HG03342 (cell line): ENCODE data around the gene SPAAR.
"Not testable (repeated sequence)": the region's sequence is repeated elsewhere in the genome, so short reads cannot be mapped to it uniquely, and the experiment has no call there.

Experiments used
- ATAC-seq: cut with Tn5 transposase; IDR thresholded peaks from one replicate; pipeline ENCODE4 v1.9.1; 2021; ENCODE audit warnings: mild to moderate bottlenecking, moderate library complexity; ENCODE audit not compliant: unreplicated experiment

Gene SPAAR

GRCh38 chr9:35920051-35920620, 10.8 kb downstream of the SPAAR start:
- no peak for ATAC-seq

GRCh38 chr9:35923598-35923926, 14.3 kb downstream of the SPAAR start:
- ATAC-seq, result no peak

GRCh38 chr9:35923927-35924763, 14.9 kb downstream of the SPAAR start:
- no peak for ATAC-seq

GRCh38 chr9:35928591-35929452, 19.5 kb downstream of the SPAAR start:
- ATAC-seq, result no peak

DNA sequence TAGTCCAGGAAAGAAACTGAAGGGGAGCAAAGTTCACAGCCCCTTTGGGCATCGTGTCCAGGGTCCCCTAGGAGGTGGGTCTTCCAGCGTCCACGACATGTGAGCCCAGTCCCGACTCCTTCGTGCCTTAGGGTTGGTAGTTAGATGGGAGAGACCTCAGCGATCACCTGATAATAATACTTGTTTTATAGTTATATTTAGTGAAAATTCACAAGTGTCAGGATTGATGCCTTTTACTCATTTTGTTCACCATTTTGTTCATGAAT, 20.1 kb downstream of the SPAAR start:
- no peak for ATAC-seq

- ATAC-seq, result no peak
Measured at GRCh38 chr9:35930521-35930920, 21.2 kb downstream of the SPAAR start.

DNA sequence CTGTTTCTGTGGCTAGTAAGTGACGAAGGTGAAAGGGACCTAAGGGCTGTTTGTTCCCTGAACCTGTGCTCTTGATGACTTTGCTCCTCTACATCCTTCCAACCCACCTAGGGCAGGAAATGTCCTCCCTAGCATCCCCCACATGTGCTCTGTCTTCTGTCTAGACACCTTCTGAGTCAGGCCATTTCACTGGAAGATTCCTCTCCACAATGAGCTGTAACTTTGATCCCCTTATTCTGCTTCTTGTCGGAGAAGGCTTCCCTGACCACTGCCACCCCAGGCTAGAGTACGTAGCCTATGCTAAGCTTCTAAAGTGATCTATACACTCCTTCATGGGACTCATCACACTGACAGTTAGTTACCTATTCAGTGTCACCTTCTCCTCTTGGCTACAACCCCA, 21.7 kb downstream of the SPAAR start:
- no peak for ATAC-seq

DNA sequence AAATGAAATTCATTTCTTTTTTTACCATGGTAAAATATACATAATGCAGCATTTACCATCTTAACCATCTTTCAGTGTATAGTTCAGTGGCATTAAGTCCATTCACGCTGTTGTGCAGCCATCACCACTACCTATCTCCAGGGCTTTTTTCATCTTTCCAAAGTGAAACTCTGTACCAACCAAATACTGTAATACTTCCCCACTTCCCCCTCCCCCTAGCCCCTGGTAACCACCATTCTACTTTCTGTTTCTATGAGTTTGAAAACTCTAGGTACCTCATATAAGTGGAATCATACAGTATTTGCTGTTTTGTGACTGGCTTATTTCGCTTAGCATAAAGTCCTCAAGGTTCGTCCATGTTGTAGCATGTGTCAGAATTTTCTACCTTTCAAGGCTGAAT, 23.4 kb downstream of the SPAAR start:
- no peak for ATAC-seq

- ATAC-seq, result no peak
Measured at GRCh38 chr9:35933550-35934067, 24.3 kb downstream of the SPAAR start.

GRCh38 chr9:35934069-35934468, 24.8 kb downstream of the SPAAR start:
- ATAC-seq, result not testable (repeated sequence)

DNA sequence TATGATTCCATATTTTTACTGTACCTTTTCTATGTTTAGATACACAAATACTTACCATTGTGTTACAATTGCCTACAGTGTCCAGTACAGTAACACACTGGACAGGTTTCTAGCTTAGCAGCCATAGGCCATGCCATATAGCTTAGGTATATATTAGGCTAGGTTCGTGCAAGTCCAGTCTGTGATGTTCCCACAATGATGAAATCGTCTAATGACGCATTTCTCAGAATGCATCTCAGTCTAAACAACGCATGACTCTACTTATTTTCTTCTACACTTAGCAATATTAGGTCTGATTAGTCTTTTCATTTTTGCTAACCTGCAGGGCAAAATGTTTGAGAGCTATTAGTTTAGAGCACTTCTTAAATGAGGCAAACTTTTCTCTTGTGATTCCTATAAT, 26.0 kb downstream of the SPAAR start:
- ATAC-seq, result no peak

- no peak for ATAC-seq
Measured at GRCh38 chr9:35935755-35936509, 26.6 kb downstream of the SPAAR start.

DNA sequence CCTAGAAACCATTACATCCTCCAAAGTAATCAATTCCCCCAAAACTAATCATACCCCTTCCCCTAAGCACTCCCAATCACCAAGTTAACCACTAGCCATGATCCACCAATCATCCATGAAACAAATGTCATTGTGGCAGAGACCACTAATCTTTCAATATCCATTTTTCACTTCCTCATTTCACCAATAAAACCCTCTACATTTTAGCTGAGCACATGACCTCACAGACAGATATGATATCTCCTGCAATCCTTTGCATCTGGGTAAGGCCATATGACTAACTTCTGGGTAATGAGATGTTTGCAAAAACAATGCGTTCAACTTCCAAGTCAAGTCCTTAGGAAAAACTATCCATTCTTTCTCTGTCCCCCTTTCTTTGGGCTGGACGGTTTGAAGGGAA, 27.9 kb downstream of the SPAAR start:
- ATAC-seq, result no peak

DNA sequence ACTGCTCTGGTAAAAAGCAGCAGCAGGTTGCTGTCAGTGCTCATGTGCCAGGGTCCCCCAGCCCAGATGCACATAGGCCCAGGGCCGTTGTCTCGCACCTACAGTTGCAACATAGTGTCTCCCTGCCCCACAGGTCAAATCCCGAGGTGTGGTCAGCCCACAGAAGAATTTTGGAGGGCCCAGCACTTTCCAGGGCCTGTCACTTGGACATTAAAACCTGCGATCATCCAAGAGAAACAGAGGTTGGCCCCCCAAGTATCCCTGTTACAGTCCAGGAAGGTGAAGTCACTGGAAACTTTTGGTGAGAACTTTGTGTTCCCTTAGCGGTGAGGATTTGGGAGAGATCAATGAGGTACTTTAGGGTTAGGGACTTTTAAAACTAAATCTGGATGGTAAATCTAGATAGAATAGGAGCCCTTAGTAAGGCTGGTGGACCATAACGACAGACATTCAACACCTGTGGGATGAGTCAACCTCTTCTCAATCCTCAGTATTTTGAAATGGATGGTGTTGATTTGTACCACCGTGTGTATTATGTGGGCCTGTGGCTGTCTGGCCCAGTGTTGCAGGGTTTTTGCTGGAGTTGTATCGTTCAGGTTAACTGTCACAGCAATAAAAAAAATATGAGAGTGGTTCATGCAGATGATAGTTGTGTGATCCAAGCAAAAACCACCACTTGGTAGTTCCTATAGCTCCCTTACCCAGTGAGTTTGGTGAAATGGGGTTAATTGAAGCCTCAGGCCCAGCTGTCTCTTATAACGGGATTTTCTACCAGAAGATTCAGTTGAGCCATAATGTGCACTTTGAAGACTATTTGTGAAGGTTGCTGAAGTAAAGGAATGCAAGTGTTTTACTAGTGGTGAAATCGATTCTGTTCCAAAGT, 29.4 kb downstream of the SPAAR start:
- no peak for ATAC-seq

DNA sequence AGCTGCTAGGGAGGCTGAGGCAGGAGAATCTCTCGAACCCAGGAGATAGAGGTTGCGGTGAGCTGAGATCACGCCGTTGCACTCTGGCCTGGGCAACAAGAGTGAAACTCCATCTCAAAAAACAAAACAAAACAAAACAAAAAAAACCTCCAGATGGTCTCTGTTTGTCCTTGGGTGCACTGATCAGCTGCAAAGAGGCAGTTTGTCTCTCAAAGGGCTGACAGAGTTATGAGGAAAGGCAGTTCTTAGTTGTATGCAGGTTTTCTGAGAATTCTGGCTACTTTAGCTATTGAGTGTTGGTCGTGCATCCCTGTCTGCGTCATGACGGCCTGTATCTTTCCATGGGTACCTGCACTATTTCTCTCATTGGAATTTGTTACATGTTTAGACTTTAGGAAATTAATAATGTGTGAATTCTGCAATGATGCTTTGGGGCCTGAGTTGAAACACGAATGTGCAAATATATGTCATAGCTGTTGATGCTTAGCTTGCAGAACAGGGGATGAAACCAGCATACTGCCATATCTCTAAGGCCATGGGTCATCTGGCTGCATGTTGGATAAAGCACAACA, 30.5 kb downstream of the SPAAR start:
- ATAC-seq, result no peak

GRCh38 chr9:35940458-35941407, 31.4 kb downstream of the SPAAR start:
- ATAC-seq, result no peak

GRCh38 chr9:35942286-35942685, 33.0 kb downstream of the SPAAR start:
- no peak for ATAC-seq

DNA sequence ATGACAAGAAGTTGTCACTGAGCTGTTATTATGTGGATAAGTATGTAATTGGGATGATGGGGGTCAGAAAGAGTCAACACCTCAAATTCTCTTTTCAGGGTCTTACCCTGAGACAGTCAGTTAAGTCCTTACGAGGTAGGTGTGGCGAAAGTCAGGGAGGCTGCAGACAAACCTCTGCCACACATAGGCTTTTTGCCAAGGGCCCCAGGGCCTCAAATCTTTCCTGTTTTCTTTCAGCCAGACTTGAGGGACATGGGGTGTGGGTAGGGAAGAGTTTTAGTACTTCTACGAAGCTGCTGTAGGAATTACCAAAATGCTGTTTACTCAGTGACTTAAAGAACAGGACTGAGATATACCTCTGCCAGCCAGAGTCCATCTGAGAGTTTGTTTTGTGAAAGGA, 34.9 kb downstream of the SPAAR start:
- ATAC-seq, result no peak

- ATAC-seq, result no peak
Measured at GRCh38 chr9:35944841-35945240, 35.6 kb downstream of the SPAAR start.
